ENCODE measurements around the gene CCDC87.
"Not testable (repeated sequence)": the region's sequence is repeated elsewhere in the genome, so short reads cannot be mapped to it uniquely, and the experiment has no call there.

Gene CCDC87

DNA sequence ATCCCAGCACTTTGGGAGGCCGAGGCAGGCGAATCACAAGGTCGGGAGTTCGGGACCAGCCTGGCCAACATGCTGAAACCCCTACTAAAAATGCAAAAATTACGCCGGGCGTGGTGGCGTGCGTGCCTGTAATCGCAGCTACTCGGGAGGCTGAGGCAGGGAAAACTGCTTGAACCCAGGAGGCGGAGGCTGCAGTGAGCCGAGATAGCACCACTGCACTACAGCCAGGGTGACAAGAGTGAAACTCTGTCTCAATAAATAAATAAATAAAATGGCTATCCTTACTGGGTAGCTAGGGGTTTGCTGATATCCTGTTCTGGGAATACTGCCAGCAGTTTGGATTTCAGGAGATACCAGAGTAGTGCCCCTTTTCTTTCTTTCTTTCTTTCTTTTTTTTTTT lies 21.2 kb upstream of the CCDC87 start:
- no peak for DNase-seq

DNA sequence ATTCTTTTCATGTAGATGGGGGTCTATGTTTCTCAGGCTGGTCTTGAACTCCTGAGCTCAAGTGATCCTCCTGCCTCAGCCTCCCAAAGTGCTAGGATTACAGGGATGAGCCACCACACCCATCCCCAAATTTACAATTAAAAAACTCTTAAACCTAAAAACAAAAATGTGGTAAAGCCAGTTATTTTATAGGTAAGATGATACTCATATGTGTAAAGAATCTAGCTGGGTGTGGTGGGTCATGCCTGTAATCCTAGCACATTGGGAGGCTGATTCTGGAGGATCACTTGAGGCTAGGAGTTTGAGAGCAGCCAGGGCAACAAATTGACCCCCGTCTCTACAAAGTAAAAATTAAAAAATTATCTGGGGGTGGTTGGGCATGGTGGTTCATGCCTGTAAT lies 19.6 kb upstream of the CCDC87 start:
- no peak for DNase-seq

DNA sequence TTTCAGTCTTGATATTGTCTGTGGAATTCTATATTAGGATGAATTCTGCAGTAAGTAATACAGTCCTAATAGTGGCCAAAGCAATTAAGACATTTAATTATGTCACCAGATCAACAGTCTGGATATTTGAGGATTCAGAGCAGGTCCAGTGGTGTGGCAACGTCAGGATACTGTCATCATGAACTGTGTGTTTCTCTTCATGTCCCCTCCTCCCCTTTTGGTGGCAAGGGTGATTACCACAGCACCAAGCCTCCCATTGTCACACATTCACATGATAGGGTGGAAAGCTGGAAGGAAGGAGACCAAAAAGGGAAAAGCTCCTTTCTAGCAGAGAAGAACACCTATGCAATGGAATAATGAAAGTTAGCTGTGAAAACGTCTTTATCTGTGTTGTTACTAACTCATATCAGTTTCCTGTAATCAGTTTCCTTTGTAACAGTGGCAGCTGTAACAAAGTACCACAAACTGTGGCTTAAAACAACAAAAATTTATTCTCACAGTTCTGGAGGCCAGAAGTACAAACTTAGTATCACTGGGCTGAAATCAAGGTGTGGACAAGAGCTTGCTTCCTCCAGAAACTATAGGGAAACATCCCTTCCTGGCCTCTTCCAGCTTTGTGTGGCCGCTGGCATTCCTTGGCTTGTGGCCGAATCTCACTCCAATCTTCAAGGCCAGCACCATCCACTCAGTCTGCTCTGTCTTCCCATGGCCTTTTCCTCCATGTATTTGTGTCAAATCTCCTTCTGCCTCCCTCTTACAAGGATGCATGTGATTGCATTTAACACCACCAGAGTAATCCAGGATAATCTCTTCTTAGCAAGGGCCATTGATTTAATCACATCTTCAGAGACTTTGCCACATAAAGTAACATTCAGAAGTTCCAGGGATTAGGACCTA lies 17.1 kb upstream of the CCDC87 start:
- no peak for DNase-seq

DNA sequence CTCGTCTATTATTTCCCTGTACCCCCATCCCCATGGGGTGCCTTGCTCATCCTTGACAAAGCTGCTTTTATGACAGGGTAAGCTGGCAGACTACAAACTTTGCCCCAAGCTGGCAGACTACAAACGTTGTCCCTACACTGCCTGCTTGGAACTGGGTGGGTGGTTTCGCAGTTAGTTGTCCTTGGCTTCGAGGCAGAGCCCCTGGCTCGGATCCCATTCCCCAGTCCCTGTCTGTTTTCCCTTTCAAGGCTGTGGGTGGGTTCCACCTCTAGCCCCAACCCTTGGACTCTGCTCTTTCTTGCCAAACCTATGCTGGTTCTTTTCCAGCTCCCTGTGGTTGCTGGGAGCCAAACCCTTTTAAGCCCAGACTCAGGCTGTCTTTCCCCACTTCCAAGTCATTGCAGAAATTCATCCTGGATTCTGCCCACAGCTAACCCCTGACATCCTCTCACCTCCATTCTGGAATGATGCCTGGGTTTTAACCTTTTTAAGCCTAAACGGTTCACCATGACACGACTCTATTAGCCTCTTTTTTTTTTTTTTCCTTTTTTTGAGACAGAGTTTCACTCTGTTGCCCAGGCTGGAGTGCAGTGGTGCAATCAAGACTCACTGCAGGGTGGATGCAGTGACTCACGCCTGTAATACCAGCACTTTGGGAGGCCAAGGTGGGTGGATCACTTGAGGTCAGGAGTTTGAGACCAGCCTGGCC lies 14.4 kb upstream of the CCDC87 start:
- DNase-seq = no peak

DNA sequence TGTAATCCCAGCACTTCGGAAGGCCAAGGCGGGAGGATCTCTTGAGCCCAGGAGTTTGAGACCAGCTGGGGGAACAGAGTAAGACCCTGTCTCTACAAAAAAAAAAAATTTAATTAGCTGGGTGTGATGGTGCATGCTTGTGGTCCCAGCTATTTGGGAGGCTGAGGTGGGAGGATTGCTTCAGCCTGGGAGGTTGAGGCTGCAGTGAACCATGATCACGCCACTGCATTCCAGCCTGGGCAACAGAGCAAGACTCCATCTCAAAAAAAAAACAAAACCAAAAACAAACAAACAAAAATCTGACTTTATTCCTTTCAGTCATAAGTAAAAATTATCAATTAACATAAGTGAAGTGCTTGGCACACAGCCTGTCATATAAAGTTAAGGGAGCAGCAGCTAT lies 13.7 kb upstream of the CCDC87 start:
- DNase-seq = not testable (repeated sequence)

DNA sequence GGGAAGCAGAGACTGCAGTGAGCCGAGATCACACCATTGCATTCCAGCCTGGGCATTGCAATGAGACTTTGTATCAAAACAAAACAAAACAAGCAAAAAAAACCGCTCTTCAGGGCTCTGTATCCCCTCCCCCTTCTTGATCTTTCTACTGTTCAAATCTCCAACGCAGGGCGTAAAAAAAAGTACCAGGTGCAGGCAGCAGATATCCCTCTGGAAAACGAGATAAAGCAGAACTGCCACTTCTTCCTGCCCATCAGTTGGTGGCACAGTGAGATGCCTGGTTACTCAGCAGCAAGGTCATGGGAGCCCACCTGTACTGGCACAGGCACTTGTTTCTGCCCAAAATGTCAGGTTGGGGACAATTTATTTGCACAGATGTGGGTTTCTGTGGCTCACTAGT lies 11.3 kb upstream of the CCDC87 start:
- DNase-seq = no peak

DNA sequence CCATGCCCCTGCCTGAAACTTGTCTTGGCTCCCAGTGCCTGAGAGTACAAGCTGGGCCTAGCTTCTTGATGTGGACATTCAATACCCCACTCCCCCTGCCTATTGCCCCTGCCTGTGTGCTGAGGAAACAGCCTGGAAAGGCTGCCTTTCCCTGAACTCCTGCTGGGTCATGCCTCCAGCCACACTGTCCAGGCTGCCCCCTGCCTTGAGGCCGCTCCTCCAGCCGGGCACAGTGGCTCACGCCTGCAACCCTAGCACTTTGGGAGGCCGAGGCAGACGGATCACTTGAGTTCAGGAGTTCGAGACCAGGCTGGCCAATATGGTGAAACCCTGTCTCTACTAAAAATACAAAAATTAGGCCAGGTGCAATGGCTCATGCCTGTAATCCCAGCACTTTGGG lies 10.2 kb upstream of the CCDC87 start:
- no peak for DNase-seq

DNA sequence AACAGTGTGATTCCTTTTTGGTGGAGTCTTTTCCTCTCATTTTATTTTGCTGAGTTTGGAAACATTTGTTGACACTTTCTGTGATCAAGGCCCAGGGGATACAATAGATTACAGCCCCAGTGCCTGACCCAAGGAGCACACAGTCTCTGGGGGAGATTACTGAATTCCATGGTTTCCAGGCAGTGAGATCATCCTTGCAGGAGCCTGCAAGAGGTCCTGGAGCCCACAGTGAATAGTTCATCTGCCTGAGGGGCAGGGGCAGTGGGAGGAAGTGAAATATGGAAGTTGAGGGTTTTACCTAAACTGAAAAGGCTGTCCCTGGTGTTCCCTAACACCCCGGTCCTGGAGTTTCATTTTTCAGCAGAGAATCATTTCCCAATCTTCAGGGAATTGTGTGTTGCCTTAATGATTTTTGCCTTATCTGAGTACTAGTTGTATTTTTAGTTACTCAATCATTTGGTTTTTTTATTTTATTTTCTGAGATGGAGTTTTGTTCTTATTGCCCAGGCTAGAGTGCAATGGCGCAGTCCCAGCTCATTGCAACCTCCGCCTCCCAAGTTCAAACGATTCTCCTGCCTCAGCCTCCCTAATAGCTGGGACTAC lies 7.9 kb upstream of the CCDC87 start:
- no peak for DNase-seq

DNA sequence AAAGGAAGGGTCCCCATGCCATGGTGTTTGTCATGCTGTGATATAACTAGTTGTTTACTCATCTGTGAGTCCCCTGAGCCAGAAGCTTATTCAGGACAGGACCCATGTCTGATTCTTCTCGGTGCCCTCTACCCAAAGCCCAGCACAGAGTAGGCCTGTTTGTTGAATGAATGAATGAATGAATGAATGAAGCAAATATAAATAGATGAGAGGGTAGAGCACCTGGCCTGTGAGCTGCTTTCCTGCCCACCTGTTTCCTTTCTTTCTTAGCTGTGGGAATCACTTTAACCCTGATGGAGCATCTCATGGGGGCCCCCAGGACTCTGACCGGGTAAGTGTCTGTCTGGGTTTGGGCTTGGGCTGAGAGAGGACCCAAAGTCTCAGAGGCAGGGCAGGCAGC lies 7.4 kb upstream of the CCDC87 start:
- no peak for DNase-seq

DNA sequence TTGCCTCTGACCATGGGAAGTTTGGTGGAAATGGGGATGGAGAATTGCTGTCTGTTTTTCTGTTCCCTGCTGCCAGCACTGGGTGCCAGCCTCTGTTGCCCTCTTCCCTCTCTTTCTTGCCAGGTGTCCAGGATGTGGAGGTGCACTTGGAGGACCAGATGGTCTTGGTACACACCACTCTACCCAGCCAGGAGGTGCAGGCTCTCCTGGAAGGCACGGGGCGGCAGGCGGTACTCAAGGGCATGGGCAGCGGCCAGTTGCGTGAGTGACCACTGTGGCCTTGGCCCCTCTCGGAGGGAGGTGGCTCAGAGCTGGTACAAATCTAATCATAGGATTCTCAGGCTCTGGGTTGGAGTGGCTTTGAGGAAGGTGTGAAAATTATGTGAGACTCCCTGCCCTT lies 6.1 kb upstream of the CCDC87 start:
- DNase-seq = no peak

DNA sequence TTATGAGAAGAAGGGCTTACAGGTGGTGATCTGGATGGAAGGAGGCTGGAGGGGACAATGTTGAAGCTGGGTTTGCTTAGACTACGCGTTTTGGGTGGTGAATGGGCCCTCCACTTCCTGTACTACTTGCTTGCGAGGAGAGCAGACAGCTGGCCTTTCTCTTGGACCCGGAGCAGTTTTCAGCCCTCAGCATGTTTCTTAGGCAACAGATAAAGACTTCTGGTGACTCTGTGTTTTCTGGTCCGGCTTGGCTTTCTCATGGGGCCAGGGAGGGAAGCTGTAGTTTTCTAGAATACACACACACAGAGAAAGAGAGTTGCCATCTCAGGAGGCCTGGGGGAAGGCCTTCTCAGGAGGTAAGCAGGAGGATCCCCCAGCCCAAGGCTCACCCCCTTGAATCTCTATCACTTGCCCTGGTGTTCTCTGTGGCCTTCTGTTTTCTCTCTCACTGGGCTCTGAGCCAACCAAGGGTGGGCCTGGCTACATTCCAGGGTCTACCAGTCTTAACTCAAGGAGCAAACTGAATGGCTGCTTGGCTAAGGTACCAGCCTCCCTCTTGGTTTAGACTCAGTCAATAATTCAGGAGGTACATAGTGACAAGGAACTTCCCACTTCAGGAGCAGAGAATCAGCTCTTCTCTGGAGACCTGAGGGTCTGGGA lies 2.5 kb upstream of the CCDC87 start:
- no peak for DNase-seq

DNA sequence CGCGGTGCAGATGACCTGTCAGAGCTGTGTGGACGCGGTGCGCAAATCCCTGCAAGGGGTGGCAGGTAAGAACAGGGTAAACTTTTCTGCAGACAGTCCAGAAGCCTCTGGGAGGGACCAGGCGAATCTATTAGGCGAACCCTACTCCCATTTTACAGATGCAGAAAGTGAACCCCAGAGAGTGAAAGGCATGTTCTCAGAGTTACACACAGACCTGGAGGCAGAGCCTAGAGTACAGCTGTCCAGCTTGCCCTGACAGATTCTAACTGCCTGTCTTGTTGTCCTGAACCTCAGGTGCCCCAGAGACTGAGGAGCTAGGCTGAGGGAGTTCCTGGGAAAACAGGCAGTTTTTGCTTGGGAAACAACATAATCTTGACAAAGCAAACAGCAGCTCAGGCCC lies 787 bp upstream of the CCDC87 start:
- DNase-seq = no peak

DNA sequence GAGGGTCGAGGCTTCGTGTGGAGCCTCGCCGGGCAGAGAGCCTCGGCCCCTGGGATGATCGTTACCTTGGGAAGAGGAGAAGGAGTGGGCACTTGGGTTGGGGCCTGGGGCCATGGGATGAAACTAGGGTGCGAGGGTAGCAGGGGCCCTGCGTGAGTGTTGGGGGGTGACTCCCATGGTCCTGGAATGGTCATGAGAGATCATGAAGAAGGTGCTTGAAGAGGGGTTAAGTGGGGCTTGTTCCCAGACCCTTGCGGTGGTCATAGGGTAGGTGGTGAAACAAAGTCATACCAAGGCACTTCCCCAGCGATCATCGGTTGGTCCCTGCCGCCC lies 406 bp upstream of the CCDC87 start:
- no peak for DNase-seq

DNA sequence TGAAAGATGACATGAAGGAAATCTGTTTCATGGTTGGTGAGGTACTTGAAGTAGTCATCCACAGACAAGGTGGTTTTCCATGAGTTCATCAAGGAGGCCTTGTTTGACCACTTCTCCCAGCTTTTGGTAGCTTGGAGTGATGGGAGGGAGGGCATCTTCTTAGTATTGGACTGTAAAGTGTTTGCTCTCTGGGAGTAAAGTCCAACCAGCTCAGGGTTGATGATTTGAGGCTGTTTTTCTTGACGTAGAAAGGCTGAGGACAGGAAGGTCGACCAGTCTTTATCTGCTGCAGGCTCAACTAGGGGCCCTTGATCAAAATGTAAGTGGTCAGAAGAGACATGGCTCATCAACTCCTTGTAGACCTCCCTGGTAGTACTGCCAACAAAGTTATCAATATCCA lies 1.7 kb downstream of the CCDC87 start:
- no peak for DNase-seq

DNA sequence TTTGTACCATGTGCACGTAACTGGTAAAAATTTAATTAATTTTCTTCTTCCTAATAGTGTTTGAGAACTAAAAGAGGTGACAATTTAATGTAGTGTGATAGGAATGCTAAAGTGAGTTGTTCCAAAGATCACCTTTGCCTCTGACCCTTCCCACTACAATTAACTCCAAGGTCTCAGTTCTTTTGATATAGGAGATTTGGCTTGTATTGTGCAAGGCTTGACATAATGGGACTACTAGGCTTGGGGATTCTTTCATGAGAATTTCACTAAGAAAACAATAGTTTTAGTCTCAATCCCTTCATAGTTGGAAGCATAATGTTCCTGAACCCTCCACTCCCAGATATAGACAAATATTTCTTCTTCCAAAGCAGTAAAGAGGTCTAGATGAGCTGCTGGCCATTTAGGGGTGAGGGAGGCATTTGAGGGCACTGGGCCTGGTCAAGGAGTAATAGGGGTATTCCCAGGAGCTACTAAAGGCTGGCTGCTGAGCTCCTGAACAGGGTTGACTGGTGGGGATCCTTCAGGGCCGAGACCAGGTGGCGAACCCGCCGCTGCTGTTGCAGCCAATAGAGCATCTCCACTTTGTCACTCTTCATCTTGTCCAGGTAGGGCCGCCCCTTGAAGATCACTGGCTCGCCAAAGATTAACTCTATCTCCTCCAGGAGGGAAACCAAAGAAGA lies 2.7 kb downstream of the CCDC87 start:
- DNase-seq = no peak

DNA sequence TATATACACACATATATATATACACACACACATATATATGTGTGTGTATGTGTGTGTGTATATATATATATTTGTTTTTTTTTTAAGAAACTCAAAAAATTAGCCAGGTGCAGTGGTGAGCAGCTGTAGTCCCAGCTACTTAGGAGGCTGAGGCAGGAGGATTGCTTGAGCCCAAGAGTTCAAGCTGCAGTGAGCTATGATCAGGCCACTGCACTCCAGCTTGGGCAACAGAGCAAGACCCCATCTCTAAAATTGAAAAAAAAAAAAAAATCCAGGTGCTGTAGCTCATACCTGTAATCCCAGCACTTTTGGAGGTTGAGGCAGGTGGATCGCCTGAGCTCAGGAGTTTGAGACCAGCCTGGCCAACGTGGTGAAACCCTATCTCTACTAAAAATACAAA lies 3.5 kb downstream of the CCDC87 start:
- not testable (repeated sequence) for DNase-seq

DNA sequence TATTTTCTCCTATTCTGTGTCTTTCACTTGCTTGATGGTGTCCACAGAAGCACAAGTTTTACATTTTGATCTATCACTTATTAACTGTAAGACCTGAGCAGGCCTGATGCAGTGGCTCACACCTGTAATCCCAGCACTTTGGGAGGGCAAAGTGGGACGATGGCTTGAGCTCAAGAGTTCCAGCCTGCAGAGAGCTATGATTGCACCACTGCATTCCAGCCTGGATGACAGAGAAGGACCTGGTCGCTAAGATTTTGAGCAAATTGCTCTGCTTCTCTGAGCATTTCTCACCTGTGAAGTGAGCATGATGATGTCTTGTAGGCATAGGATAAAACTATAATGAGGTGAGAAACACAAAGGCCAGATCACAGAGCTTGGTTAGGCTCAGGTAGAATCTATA lies 6.7 kb downstream of the CCDC87 start:
- DNase-seq = no peak

DNA sequence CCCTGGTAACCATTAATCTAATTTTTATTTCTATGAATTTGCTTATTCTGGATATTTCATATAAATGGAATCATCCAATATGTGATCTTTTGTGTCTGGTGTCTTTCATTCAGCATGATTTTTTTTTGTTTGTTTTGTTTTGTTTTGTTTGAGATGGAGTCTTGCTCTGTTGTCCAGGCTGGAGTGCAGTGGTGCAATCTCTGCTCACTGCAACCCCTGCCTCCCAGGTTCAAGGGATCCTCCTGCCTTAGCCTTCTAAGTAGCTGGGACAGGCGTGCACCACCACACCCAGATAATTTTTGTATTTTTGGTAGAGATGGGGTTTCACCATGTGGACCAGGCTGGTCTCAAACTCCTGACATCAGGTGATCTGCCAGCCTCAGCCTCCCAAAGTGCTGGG lies 7.4 kb downstream of the CCDC87 start:
- DNase-seq = not testable (repeated sequence)

DNA sequence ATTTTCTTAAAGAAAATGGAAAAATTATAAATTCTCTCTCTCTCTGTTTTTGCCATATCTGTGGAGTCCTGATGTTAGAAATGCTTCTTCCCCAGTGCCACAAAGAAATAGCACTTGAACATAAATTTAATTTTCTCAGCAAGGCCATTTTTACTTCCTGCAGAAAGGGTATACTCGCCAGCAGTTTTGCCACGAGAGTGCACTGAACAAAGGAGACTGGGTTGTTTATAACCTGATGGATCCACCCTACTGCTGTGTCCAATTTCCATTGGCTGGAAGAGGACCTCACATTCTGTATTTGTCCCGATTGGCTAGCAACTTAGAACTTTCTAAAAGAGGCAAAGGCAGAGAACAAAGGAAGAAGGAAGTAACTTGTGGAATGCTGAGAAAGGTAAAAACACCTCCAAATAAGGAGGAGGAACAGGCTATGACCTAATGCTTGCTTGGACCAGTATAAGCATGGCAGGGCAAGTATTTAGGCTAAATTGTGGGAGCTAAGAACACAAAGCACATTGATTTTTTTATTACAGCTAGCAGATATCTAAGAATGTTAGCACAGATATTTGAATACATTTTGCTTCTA lies 10.2 kb downstream of the CCDC87 start:
- not testable (repeated sequence) for DNase-seq

DNA sequence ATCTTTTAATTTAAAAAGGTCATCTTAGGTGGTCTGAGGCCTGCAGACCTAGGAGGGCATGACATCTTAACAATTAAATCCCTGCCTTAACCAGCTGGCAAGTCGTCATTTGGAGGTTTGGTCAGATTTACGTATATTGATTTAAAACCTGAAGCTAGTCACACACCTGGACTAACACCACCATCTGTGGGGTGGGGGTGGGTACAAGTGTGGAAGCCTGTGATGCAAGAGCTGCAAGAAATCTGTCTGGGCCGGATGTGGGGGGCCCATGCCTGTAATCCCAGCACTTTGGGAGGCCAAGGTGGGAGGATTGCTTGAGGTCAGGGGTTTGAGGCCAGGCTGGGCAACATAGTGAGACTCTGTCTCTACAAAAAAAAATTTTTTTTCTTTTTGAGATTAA lies 11.6 kb downstream of the CCDC87 start:
- DNase-seq = no peak

DNA sequence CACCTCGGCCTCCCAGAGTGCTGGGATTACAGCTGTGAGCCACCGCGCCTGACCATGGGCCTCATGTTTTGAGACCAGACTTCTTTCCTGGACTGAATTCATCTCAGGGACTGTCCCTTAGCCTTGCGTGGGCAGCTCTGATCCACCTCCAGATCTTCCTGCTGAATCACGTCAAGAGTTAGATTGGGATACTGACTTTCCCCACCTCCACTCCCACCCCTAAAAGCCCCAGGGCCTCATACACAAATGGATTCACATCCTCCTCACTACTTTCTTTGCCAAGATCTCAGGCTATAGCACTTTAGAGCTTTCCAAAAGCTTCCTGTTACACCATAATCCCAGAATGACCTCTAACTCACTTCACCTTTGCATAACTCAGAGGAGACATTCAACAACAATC lies 12.1 kb downstream of the CCDC87 start:
- DNase-seq = no peak

DNA sequence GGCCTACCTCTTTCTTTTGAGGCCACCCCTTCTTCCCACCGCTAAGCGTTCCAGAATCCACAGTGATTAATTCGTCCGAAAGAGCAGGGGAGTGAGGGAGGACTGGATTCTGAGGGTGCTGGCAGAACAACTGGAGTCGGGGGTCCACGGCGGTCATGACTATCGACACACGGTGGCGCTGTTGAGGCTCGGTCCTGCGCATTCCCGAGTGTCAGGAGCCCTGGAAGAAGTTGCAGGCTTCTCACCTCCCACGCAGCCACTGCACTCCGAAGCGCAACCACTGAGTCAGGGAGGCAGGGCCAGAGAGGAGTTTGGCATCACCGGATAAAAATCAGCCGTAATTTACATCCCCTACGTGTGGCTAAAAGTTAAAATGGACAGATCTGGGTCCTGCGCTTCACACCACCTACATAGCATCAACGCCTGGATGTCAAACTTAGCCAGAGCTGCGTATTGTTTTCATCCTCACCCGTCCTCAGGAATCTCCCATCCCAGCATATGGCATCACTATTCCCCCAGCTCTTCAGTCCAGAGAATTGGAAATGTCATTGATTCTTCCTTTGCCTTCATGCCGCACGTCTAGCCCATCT lies 13.8 kb downstream of the CCDC87 start:
- peak; percentile 67 for DNase-seq

Data from kidney glomerular epithelial cell (primary cell).